Osteocyte (in vitro differentiated cells): ENCODE measurements around the gene PRUNE1. TPM values are rescaled to one million over a fixed set of nuclear protein-coding genes. Genes with fewer than 3 reads are reported as not detected.

Source experiments
- DNase-seq: peaks from one replicate; pipeline ENCODE4 v3.0.0; 2021; ENCODE audit warnings: mixed read lengths; ENCODE audit not compliant: unreplicated experiment; ENCODE audit errors: extremely low spot score
- H3K27ac Mint-ChIP-seq: one replicate; pipeline ENCODE4 v1.8.0; 2021; ENCODE audit warnings: mild to moderate bottlenecking, mixed read lengths; ENCODE audit not compliant: unreplicated experiment
- H3K27me3 Mint-ChIP-seq: one replicate; pipeline ENCODE4 v1.8.0; 2021; ENCODE audit warnings: mixed read lengths; ENCODE audit not compliant: unreplicated experiment
- H3K36me3 Mint-ChIP-seq: one replicate; pipeline ENCODE4 v1.8.0; 2021; ENCODE audit warnings: mixed read lengths; ENCODE audit not compliant: unreplicated experiment
- H3K4me1 Mint-ChIP-seq: one replicate; pipeline ENCODE4 v1.8.0; 2021; ENCODE audit warnings: mixed read lengths; ENCODE audit not compliant: unreplicated experiment
- H3K4me3 Mint-ChIP-seq: one replicate; pipeline ENCODE4 v1.8.0; 2021; ENCODE audit warnings: mild to moderate bottlenecking, moderate library complexity, mixed read lengths; ENCODE audit not compliant: unreplicated experiment
- H3K9me3 Mint-ChIP-seq: one replicate; pipeline ENCODE4 v1.8.0; 2021; ENCODE audit warnings: mixed read lengths; ENCODE audit not compliant: unreplicated experiment
- total RNA-seq: library from RNA; stranded (reverse); gene quantifications from 2 replicates; pipeline ENCODE4 v1.2.1, GENCODE V29; 2021
- TF ChIP-seq, protein P1 (sequence below): fragments of 200-600 bp; sonication (generic); IDR thresholded peaks from 2 replicates; pipeline ENCODE4 v1.5.0; 2021; ENCODE audit warnings: antibody characterized with exemption, mild to moderate bottlenecking, moderate library complexity

PRUNE1 gene
- total RNA-seq, 1 donor from 2014 or later: 18.2 TPM

DNA sequence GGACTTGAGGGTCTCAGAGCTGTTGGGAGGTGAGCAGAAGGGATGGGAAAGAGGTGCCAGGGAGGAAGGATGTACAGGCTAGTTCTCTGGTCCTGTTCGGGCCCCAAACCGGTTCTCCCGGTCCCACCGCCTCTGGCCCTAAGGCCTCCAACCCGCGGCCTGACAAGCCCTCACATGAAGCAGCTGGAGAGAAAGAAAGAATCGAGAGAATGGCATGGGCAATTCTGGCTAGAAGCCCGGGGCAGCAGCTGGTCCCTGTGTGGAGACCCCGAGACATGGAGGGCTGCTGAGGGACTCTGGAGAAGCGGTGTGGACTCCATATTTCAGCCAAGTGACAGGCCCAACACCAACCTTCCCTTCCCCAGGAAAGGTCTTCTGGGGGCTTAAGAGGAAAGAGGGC lies 50.4 kb downstream of the PRUNE1 start:
- TF ChIP-seq, protein P1, sequence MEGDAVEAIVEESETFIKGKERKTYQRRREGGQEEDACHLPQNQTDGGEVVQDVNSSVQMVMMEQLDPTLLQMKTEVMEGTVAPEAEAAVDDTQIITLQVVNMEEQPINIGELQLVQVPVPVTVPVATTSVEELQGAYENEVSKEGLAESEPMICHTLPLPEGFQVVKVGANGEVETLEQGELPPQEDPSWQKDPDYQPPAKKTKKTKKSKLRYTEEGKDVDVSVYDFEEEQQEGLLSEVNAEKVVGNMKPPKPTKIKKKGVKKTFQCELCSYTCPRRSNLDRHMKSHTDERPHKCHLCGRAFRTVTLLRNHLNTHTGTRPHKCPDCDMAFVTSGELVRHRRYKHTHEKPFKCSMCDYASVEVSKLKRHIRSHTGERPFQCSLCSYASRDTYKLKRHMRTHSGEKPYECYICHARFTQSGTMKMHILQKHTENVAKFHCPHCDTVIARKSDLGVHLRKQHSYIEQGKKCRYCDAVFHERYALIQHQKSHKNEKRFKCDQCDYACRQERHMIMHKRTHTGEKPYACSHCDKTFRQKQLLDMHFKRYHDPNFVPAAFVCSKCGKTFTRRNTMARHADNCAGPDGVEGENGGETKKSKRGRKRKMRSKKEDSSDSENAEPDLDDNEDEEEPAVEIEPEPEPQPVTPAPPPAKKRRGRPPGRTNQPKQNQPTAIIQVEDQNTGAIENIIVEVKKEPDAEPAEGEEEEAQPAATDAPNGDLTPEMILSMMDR: no peak
- H3K36me3 Mint-ChIP-seq: peaks cover 18% of the 10 kb centered on the region
- DNase-seq: no peak

DNA sequence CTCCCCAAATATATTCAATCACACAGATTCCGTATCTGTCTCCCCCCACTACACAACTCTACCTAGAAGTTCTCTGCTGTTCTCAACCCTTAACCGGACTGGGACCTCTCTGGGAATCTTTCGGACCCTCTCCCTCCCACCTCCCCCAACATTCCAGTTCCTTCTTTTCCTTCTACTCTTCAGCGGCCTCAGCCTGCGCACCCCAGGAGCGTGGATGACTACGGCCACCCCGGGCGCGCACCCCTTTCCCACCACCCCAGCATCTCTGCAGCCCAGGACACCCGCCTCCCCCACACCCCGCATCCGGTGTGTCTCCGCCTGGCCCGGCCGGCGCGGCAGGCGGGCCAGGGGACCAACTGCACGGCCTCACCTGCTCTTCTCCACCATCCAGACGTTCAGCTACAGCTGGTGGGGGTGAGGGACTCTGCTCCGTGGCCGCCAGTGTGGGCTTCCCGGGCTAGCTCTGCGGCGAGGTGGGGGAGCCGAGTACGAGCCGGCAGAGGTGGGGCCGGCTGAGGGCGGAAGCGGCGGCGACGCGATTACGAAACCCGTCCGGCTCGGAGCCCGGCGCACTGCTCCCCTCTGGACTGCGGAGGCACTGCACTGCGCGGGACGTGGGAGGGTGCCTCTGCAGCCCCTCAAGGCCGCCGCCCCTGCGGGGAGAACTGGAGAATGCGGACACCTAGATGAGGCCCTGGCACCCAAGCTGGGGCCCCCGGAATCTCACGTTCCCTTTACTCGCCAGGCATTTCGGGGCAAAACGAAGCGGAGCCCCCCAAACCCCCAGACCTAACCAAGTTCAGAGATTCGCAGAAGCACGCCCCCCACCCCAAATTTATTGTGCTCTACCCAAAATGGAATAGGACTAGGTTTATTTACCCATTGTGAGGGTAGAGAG lies 51.1 kb downstream of the PRUNE1 start, which contains the start of gene CDC42SE1:
Gene CDC42SE1 (minus strand): TSS at position 514 of the 898 bp plus-strand sequence. CDS start 3,892 bp downstream, outside the sequence.
- Mint-ChIP-seq H3K36me3 (peaks cover 16% of the 10 kb centered on the region), H3K4me1 (peaks cover 53% of the 10 kb centered on the region), H3K4me3 (peak within 1 kb of the TSS; percentile 83), H3K27ac (peak within 1 kb of the TSS; percentile 88), H3K9me3 (no peaks in the 10 kb centered on the region), H3K27me3 (no peaks in the 10 kb centered on the region)
- DNase-seq: peak; percentile 93
- TF ChIP-seq, protein P1: peak; percentile 73

More for the DNA sequence above, 50.4 kb downstream of the PRUNE1 start:
- Mint-ChIP-seq H3K4me3 (peak overlapping the region; percentile 83), H3K27ac (peak overlapping the region; percentile 88), H3K4me1 (peaks cover 50% of the 10 kb centered on the region), H3K9me3 (no peaks in the 10 kb centered on the region), H3K27me3 (no peaks in the 10 kb centered on the region)

DNA sequence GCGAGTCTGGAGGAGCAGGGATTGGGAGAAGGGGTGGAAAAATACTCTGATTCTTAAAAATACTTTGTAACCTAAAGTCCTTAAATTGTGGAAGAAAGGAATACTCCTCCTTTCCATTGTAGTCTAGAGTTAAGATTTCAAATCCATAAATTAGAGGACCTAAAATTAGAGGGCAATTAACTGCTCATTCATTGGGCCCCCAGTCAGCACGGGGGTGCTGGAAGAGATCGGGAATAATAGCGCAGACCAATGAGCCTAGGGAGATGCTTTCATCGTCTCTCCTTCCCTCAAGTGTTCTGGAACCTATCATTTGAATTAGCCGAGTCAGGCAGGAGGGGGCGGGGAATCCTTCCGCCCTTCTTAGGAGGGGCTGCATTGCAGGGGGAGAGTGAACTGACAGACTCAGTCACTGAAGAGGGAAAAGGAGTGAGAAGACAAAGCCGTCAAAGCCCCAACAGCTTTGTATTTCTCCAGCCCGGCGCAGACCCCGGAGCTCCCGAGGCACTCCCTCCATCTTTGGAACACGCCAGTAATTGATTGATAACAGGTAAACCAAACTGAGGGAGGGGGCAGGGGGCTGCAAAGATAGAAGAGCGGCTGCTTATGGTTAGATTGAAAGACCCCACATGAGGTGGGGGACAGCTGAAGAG lies 51.9 kb downstream of the PRUNE1 start, which contains the start of gene MLLT11:
Gene MLLT11 (plus strand): TSS at position 391 of the 650 bp plus-strand sequence. CDS start 6,828 bp downstream, outside the sequence.
- TF ChIP-seq, protein P1: peak; percentile 7
- Mint-ChIP-seq H3K9me3 (no peaks in the 10 kb centered on the region), H3K4me3 (peak within 1 kb of the TSS; percentile 83), H3K27me3 (no peaks in the 10 kb centered on the region), H3K27ac (peak within 1 kb of the TSS; percentile 88), H3K36me3 (peaks cover 10% of the 10 kb centered on the region), H3K4me1 (peaks cover 57% of the 10 kb centered on the region)
- no peak for DNase-seq

DNA sequence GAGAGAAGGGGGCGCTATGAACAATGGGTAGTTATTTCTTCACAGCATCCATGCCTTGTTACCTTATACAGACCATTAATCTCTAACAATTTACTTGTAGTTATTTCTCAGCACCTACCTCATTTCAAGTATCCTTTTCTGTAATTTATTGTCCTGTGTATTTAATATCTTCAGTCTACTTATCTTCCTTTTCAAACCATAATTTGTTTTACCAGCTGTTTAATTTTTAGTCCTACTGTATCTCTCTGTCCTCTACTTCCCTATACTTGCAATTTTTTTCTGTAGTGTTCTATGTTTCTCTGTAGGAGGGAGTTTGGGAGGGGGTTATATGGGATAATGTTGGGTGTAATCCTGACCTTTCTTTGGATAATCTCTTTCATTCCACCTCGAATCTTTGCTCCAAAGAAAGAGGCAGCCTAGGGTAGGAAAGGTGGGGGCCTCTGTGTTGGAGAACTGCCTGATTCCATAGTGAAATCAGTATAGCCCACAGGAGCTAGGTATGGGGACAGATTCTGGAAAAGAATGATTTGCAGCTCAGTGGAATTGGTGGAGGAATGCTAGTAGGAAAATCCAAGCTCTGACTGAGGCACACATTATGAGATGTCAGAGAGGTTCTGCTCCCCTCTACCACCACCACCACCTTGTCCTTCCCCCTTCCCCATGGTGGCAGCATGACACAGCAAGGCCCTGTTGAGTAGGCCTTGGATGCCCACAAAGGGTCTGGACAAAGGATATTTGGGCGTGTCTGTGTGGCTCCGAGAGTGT lies 52.6 kb downstream of the PRUNE1 start:
- Mint-ChIP-seq H3K4me3 (peak overlapping the region; percentile 83), H3K27me3 (no peaks in the 10 kb centered on the region), H3K9me3 (no peaks in the 10 kb centered on the region), H3K27ac (peak overlapping the region; percentile 88), H3K36me3 (peaks cover 13% of the 10 kb centered on the region), H3K4me1 (peaks cover 62% of the 10 kb centered on the region)
- no peak for DNase-seq
- TF ChIP-seq, protein P1: no peak
